ENCODE data around the gene AFAP1. TPM values are rescaled to one million over a fixed set of nuclear protein-coding genes. Genes with fewer than 3 reads are reported as not detected.

AFAP1 gene
- total and polyA plus RNA-seq, 2 experiments from 2014 or later: 10.5 to 31.9 TPM

DNA sequence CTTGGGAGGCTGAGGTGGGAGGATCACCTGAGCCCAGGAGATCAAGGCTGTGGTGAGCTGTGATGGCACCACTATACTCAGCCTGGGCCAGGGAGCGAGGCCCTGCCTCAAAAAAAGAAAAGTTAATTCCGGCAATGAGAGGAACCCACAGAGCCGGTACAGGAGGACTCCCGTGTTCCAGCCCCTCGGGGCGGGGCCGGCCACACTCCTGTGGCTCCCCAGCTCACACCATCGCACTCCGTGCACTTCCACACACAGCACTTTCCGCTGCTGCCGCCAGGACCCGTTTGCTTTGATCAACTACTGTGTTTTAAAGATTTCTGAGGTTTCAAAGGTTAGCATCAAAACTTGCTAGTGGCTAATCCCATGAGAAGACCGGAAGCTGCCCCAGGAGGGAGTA, 171.7 kb downstream of the AFAP1 start:
- no peak overlapping the region for H3K27ac ChIP-seq
- DNase-seq (ENCODE audit: low read depth in 1 of 2, low spot score in 1 of 2): no peak
- no peak overlapping the region for H3K4me3 ChIP-seq
- no peaks in the 10 kb centered on the region for H3K4me1 ChIP-seq (ENCODE audit: low read depth)
- H3K36me3 ChIP-seq: peaks cover 12% of the 10 kb centered on the region
- no peaks in the 10 kb centered on the region for H3K9me3 ChIP-seq (ENCODE audit: low read depth)
- TF ChIP-seq, protein P1, sequence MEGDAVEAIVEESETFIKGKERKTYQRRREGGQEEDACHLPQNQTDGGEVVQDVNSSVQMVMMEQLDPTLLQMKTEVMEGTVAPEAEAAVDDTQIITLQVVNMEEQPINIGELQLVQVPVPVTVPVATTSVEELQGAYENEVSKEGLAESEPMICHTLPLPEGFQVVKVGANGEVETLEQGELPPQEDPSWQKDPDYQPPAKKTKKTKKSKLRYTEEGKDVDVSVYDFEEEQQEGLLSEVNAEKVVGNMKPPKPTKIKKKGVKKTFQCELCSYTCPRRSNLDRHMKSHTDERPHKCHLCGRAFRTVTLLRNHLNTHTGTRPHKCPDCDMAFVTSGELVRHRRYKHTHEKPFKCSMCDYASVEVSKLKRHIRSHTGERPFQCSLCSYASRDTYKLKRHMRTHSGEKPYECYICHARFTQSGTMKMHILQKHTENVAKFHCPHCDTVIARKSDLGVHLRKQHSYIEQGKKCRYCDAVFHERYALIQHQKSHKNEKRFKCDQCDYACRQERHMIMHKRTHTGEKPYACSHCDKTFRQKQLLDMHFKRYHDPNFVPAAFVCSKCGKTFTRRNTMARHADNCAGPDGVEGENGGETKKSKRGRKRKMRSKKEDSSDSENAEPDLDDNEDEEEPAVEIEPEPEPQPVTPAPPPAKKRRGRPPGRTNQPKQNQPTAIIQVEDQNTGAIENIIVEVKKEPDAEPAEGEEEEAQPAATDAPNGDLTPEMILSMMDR (IDR thresholded peaks at IDR 0.05; ENCODE audit: low read depth, low read length): no peak
- H3K27me3 ChIP-seq: no peaks in the 10 kb centered on the region

DNA sequence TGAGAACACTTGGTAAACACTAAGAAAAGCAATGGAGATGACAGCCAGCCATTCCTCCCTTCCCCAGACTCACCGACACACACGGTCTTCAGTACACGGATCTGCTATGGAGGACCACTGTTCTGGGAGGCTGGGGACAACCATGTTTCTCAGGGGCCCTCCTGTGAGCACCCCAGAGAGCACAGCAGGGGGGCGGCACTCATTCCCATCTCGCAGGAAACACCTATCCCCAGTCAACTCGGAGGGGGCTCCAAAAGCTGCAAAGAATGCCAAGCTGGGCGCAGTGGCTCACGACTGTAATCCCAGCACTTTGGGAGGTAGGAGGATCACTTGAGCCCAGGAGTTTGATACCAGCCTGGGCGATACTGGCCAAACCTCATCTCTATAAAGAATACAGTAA, 172.1 kb downstream of the AFAP1 start:
- DNase-seq (ENCODE audit: low read depth in 1 of 2, low spot score in 1 of 2): no peak
- H3K9me3 ChIP-seq (ENCODE audit: low read depth): no peaks in the 10 kb centered on the region
- no peaks in the 10 kb centered on the region for H3K27me3 ChIP-seq
- H3K4me1 ChIP-seq (ENCODE audit: low read depth): no peaks in the 10 kb centered on the region
- TF ChIP-seq, protein P1 (IDR thresholded peaks at IDR 0.05; ENCODE audit: low read depth, low read length): no peak
- peaks cover 12% of the 10 kb centered on the region for H3K36me3 ChIP-seq
- no peak overlapping the region for H3K27ac ChIP-seq
- no peak overlapping the region for H3K4me3 ChIP-seq

DNA sequence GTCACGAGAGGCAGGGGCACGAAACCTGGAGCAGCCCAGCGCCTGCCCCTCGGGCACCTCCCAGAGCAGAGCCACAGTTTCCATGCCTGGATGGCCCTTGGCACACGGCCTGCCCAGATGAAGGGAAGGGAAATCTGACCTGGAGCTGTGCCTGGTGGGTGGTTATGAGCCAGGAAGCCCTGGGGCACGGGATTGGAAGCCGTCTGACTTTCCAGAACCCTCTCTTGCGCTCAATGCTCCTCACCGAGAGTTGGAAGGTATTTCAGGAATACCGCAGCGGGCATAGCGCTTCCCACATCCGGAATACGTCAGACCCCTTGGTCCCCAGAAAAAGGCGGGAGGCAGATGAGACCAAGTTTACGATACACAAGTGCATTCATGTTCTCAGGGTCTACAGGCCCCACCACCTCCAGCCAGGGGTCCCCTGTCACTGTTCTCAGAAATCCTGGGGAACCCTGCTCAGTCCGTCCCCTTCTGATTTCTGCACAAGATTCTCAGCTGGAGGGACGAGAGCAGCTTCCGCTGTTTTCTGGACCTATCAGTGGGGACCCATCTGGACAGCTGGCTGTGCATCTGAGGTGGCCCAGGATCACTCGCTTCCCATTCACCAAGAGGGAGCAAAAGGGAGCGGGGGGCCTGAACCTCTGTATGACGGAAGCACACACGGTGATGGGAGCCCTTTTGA, 172.9 kb downstream of the AFAP1 start:
- H3K36me3 ChIP-seq: peaks cover 12% of the 10 kb centered on the region
- no peaks in the 10 kb centered on the region for H3K27me3 ChIP-seq
- no peak for DNase-seq (ENCODE audit: low read depth in 1 of 2, low spot score in 1 of 2)
- no peaks in the 10 kb centered on the region for H3K9me3 ChIP-seq (ENCODE audit: low read depth)
- no peak overlapping the region for H3K27ac ChIP-seq
- no peak overlapping the region for H3K4me3 ChIP-seq
- no peaks in the 10 kb centered on the region for H3K4me1 ChIP-seq (ENCODE audit: low read depth)
- TF ChIP-seq, protein P1 (IDR thresholded peaks at IDR 0.05; ENCODE audit: low read depth, low read length): no peak

DNA sequence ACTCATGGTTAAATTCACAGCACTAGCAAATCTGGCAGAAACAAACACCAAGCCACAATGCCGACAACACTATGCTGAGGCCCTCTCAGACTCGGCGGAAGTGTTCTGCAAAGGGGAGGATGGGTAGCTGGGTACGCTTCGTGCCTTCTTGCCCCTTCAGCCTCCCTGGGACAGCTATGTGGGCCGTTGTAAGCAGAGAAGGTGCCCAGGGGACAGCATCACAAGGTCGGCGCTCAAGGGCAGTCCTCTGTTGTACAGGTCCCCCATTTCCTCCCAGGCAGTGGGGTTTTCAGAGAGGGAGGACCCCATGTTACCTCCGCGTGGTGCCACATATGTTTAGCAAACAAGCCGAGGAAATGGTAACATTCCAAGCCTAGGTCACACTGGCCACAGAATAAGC, 173.6 kb downstream of the AFAP1 start:
- Histone ChIP-seq H3K27me3 (no peaks in the 10 kb centered on the region), H3K4me1 (ENCODE audit: low read depth) (no peaks in the 10 kb centered on the region), H3K9me3 (ENCODE audit: low read depth) (no peaks in the 10 kb centered on the region), H3K4me3 (no peak overlapping the region), H3K27ac (no peak overlapping the region), H3K36me3 (peaks cover 9% of the 10 kb centered on the region)
- no peak for DNase-seq (ENCODE audit: low read depth in 1 of 2, low spot score in 1 of 2)
- TF ChIP-seq, protein P1 (IDR thresholded peaks at IDR 0.05; ENCODE audit: low read depth, low read length): no peak

- Histone ChIP-seq H3K36me3 (peaks cover 6% of the 10 kb centered on the region), H3K4me3 (no peak overlapping the region), H3K27me3 (no peaks in the 10 kb centered on the region), H3K9me3 (ENCODE audit: low read depth) (no peaks in the 10 kb centered on the region), H3K27ac (no peak overlapping the region), H3K4me1 (ENCODE audit: low read depth) (no peaks in the 10 kb centered on the region)
- TF ChIP-seq, protein P1 (IDR thresholded peaks at IDR 0.05; ENCODE audit: low read depth, low read length): no peak
- DNase-seq (ENCODE audit: low read depth in 1 of 2, low spot score in 1 of 2): no peak
Measured at GRCh38 chr4:7765666-7766065, 174.0 kb downstream of the AFAP1 start.

All from cardiac muscle cell (in vitro differentiated cells and primary cell).